Peyer's patch (tissue), 4 donors: ENCODE measurements around the gene ARID3B.

Source experiments
- POLR2A ChIP-seq, 2 donors: fragments of 450-650 bp; IDR thresholded peaks; one replicate each; pipeline ENCODE4 v1.5.1; 2017; ENCODE audit warnings: antibody characterized with exemption in 2 of 2, mild to moderate bottlenecking in 2 of 2, moderate library complexity in 2 of 2
- TF ChIP-seq, protein P1 (sequence below), 6 experiments: fragments of 450-650 bp in 4 of 6; fragments of 200-600 bp in 2 of 6; sonication (generic) in 1 of 6; IDR thresholded peaks; one replicate each; pipeline ENCODE4 v1.5.1; 2017 to 2019; ENCODE audit warnings: antibody characterized with exemption in 6 of 6, mild to moderate bottlenecking in 3 of 6, moderate library complexity in 1 of 6

DNA sequence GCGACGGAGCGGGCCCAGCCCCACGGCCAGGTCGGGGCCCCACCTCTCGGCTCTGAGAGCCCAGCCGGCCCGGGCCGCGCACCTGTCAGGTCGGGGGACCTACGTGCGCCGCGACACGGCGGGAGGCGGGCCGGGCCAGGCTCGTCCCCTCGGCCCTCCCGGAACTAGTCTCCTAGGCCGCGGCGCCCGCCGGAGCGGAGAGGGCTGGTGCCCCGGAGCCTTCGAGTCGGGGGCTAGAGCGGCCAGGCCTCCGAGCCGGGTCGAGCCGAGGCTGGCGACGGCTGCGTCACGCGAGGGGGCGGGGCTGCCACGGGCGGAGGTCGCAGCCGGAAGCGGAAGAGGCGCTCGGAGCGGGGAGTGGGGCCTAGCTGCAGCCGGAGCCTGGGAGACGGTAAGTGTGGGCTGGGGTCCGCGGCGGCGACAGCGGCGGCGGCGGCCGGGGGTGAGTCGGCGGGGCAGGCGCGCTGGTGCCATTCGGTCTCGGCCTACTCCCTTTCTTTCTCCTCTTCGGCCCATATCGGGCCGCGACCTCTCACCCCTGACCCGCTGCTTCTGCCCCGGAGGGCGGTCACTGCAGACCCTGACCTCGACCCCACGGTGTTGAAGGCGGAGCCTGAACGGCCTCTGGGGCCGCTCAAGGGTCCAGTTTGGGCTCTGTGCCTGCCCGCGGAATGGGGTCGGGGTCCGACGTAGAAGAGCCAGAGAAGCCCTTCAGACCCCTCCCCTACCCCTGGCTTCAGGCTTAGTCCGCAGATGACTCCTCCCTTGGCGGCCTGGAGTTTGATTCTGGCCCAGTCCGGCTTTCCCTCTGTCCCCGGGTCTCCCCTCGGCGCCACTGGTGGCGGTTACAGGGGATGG is 74.7 kb downstream of the ARID3B start, which contains the start of gene CLK3:
- TF ChIP-seq, protein P1, sequence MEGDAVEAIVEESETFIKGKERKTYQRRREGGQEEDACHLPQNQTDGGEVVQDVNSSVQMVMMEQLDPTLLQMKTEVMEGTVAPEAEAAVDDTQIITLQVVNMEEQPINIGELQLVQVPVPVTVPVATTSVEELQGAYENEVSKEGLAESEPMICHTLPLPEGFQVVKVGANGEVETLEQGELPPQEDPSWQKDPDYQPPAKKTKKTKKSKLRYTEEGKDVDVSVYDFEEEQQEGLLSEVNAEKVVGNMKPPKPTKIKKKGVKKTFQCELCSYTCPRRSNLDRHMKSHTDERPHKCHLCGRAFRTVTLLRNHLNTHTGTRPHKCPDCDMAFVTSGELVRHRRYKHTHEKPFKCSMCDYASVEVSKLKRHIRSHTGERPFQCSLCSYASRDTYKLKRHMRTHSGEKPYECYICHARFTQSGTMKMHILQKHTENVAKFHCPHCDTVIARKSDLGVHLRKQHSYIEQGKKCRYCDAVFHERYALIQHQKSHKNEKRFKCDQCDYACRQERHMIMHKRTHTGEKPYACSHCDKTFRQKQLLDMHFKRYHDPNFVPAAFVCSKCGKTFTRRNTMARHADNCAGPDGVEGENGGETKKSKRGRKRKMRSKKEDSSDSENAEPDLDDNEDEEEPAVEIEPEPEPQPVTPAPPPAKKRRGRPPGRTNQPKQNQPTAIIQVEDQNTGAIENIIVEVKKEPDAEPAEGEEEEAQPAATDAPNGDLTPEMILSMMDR (IDR thresholded peaks at IDR 0.05): no peak
- peak; percentile 85 for TF ChIP-seq POLR2A (IDR thresholded peaks at IDR 0.05)
